K562 (cell line): ENCODE results near the gene VPS45. TPM values are rescaled to one million over a fixed set of nuclear protein-coding genes. Genes with fewer than 3 reads are reported as not detected.

ENCODE experiments used
- ATAC-seq: fragments of 200-7000 bp; cut with Tn5 transposase; 3 replicates; pipeline ENCODE4 v1.9.1; 2020; ENCODE audit warnings: moderate library complexity
- BruUV-seq: library from RNA; stranded (reverse); fragments of 400-500 nt; replicated peaks from 2 replicates; lab custom pipeline; 2021; lab: Mats Ljungman, UMichigan
- CTCF ChIA-PET: fragments of 300-600 bp; formaldehyde crosslinking; extraction: SDS; loops from one replicate; lab custom pipeline; 2021; ENCODE audit warnings: low intra/inter-chr PET ratio; lab: Yijun Ruan, JAX
- POLR2A ChIA-PET: fragments of 300-600, 350-650 bp; sonication (Branson Sonifier 250); formaldehyde crosslinking; extraction: SDS; loops from one replicate; lab custom pipeline; 2021; ENCODE audit warnings: antibody characterized with exemption, inconsistent platforms; lab: Yijun Ruan, JAX
- DNase-seq, 4 experiments: peaks; one replicate each; pipeline versions ENCODE4 v3.0.0 to v3.0.0-alpha.2; 2011 to 2018; ENCODE audit warnings: low spot score in 3 of 4, mixed read lengths in 3 of 4; ENCODE audit errors: extremely low read depth in 1 of 4
- FAIRE-seq: peaks from 2 replicates; lab custom pipeline; 2011; peaks lifted over from hg19 to GRCh38; lab: Jason Lieb, UNC
- H2AFZ ChIP-seq: 2 replicates; pipeline ENCODE4 v1.6.0; 2011; ENCODE audit warnings: low read depth, low read length, control low read depth, inconsistent platforms
- H3K27ac ChIP-seq: fragments of 200-600 bp; 3 replicates; pipeline ENCODE4 v1.8.0; 2011; ENCODE audit warnings: low read depth, mild to moderate bottlenecking, control low read depth, inconsistent platforms, low read length, moderate library complexity, mixed read lengths; ENCODE audit errors: extremely low read depth
- H3K27me3 ChIP-seq, 2 experiments: fragments of 300-600 bp in 1 of 2; 2 replicates in 1 of 2; 3 replicates in 1 of 2; pipeline versions ENCODE4 v1.6.0 to v1.8.0; 2011; ENCODE audit warnings: inconsistent platforms in 2 of 2, low read length in 2 of 2, mild to moderate bottlenecking in 1 of 2, mixed read lengths in 1 of 2, moderate library complexity in 1 of 2; ENCODE audit not compliant: control insufficient read depth in 2 of 2, insufficient read depth in 2 of 2
- H3K36me3 ChIP-seq: fragments of 300-600 bp; 3 replicates; pipeline ENCODE4 v1.8.0; 2011; ENCODE audit warnings: mild to moderate bottlenecking, low read length, inconsistent platforms; ENCODE audit not compliant: control insufficient read depth, insufficient read depth
- H3K4me1 ChIP-seq, 2 experiments: fragments of 200-600 bp in 1 of 2; replicated peaks in 1 of 2; 2 replicates in 1 of 2; 3 replicates in 1 of 2; pipeline versions ENCODE4 v1.5.1 to v1.8.0; 2011; ENCODE audit warnings: inconsistent platforms in 2 of 2, low read length in 2 of 2, mild to moderate bottlenecking in 1 of 2, mixed read lengths in 1 of 2, moderate library complexity in 1 of 2; ENCODE audit not compliant: control insufficient read depth in 2 of 2, insufficient read depth in 2 of 2
- H3K4me2 ChIP-seq: 2 replicates; pipeline ENCODE4 v1.6.1; 2011; ENCODE audit warnings: low read length, control low read depth, inconsistent platforms, mixed read lengths; ENCODE audit not compliant: insufficient read depth
- H3K4me3 ChIP-seq: fragments of 200-600 bp; sonication (generic), shearing (Covaris generic); 2 replicates; pipeline ENCODE4 v1.5.1; 2016; ENCODE audit warnings: control low read depth, inconsistent platforms
- H3K79me2 ChIP-seq: fragments of 200-600 bp; 3 replicates; pipeline ENCODE4 v1.8.0; 2011; ENCODE audit warnings: low read length, inconsistent platforms; ENCODE audit not compliant: control insufficient read depth, insufficient read depth
- H3K9ac ChIP-seq, 2 experiments: 2 replicates each; pipeline versions ENCODE4 v1.6.0 to v1.6.1; 2011; ENCODE audit warnings: low read depth in 2 of 2, low read length in 2 of 2, control low read depth in 1 of 2, inconsistent platforms in 1 of 2, mild to moderate bottlenecking in 1 of 2, mixed read lengths in 1 of 2; ENCODE audit not compliant: insufficient read depth in 1 of 2
- H3K9me1 ChIP-seq: one replicate; pipeline ENCODE4 v1.6.0; 2011; ENCODE audit warnings: inconsistent platforms, mild to moderate bottlenecking, low read length, moderate library complexity; ENCODE audit not compliant: control insufficient read depth, insufficient read depth
- H3K9me3 ChIP-seq: replicated peaks from 2 replicates; pipeline ENCODE4 v1.5.1; 2011; ENCODE audit warnings: low read depth, low read length, inconsistent platforms; ENCODE audit not compliant: control insufficient read depth, insufficient read depth
- H4K20me1 ChIP-seq: replicated peaks from 2 replicates; pipeline ENCODE4 v1.6.1; 2011; ENCODE audit warnings: low read length, inconsistent platforms, mixed read lengths; ENCODE audit not compliant: control insufficient read depth, insufficient read depth
- ARID1B ChIP-seq: fragments of 450-650 bp; IDR thresholded peaks from 2 replicates; pipeline ENCODE4 v1.6.1; 2016; ENCODE audit warnings: antibody characterized with exemption, mild to moderate bottlenecking, inconsistent platforms
- CBFA2T2 ChIP-seq: fragments of 450-650 bp; conservative IDR thresholded peaks from 2 replicates; pipeline ENCODE4 v1.6.1; 2017; ENCODE audit warnings: mild to moderate bottlenecking
- COPS2 ChIP-seq: fragments of 450-650 bp; conservative IDR thresholded peaks from 2 replicates; pipeline ENCODE4 v1.6.1; 2016; ENCODE audit warnings: mild to moderate bottlenecking, moderate library complexity
- DPF2 ChIP-seq: fragments of 450-650 bp; IDR thresholded peaks from 2 replicates; pipeline ENCODE4 v1.6.1; 2016
- EGR1 ChIP-seq: fragments of 450-650 bp; conservative IDR thresholded peaks from 2 replicates; pipeline ENCODE4 v1.6.1; 2017; ENCODE audit warnings: mild to moderate bottlenecking
- FIP1L1 ChIP-seq: fragments of 200-400 bp; formaldehyde crosslinking; IDR thresholded peaks from 2 replicates; pipeline ENCODE4 v1.6.1; 2018; ENCODE audit warnings: mild to moderate bottlenecking, low read depth, low read length; ENCODE audit not compliant: poor library complexity, severe bottlenecking
- FOSL1 ChIP-seq: fragments of 200-800 bp; sonication (Bioruptor generic); conservative IDR thresholded peaks from 2 replicates; pipeline ENCODE4 v1.6.1; 2016; ENCODE audit warnings: missing genetic modification characterization, missing compliant biosample characterization
- GABPB1 ChIP-seq: sonication (generic); formaldehyde crosslinking; IDR thresholded peaks from 2 replicates; pipeline ENCODE4 v1.8.0; 2022; ENCODE audit warnings: mild to moderate bottlenecking, missing genetic modification reagents
- LARP7 ChIP-seq: fragments of 450-650 bp; IDR thresholded peaks from 2 replicates; pipeline ENCODE4 v1.6.1; 2016
- NCOR1 ChIP-seq: fragments of 450-650 bp; IDR thresholded peaks from 2 replicates; pipeline ENCODE4 v1.6.1; 2016; ENCODE audit warnings: mild to moderate bottlenecking, moderate library complexity
- NFIC ChIP-seq: fragments of 450-650 bp; IDR thresholded peaks from 2 replicates; pipeline ENCODE4 v1.6.1; 2017; ENCODE audit warnings: mild to moderate bottlenecking, inconsistent platforms
- NR2C2 ChIP-seq, 2 experiments: fragments of 200-800 bp in 1 of 2; sonication (Bioruptor generic) in 1 of 2; sonication (generic) in 1 of 2; formaldehyde crosslinking in 1 of 2; IDR thresholded peaks; 2 replicates each; pipeline versions ENCODE4 v1.6.1 to v1.8.0; 2016 to 2022; ENCODE audit warnings: mild to moderate bottlenecking in 1 of 2, missing compliant biosample characterization in 1 of 2, missing genetic modification characterization in 1 of 2, missing genetic modification reagents in 1 of 2
- PHB ChIP-seq: fragments of 250-450 bp; sonication (Bioruptor Pico); IDR thresholded peaks from 2 replicates; pipeline ENCODE4 v1.5.0; 2021
- PHB2 ChIP-seq: fragments of 450-650 bp; IDR thresholded peaks from 2 replicates; pipeline ENCODE4 v1.6.1; 2017; ENCODE audit warnings: low read depth
- RCOR1 ChIP-seq, 2 experiments: IDR thresholded peaks; 2 replicates each; pipeline ENCODE4 v1.6.1; 2012; ENCODE audit warnings: low read depth in 2 of 2, low read length in 2 of 2, borderline replicate concordance in 1 of 2, improper control_type of control experiment in 1 of 2
- SMARCA4 ChIP-seq: fragments of 450-650 bp; IDR thresholded peaks from 2 replicates; pipeline ENCODE4 v1.6.1; 2016
- SMARCA5 ChIP-seq: fragments of 450-650 bp; IDR thresholded peaks from 2 replicates; pipeline ENCODE4 v1.6.1; 2016
- SMARCE1 ChIP-seq: fragments of 450-650 bp; IDR thresholded peaks from 2 replicates; pipeline ENCODE4 v1.7.1; 2016; ENCODE audit warnings: mild to moderate bottlenecking
- SP1 ChIP-seq: sonication (generic); formaldehyde crosslinking; IDR thresholded peaks from 2 replicates; pipeline ENCODE4 v1.8.1; 2022; ENCODE audit warnings: mild to moderate bottlenecking, missing genetic modification reagents
- TAL1 ChIP-seq: fragments of 450-650 bp; IDR thresholded peaks from 2 replicates; pipeline ENCODE4 v1.6.1; 2016; ENCODE audit warnings: mild to moderate bottlenecking
- ZBED1 ChIP-seq: IDR thresholded peaks from 2 replicates; pipeline ENCODE4 v1.6.1; 2014
- ZNF146 ChIP-seq: IDR thresholded peaks from one replicate; pipeline ENCODE4 v1.6.1; 2018; ENCODE audit warnings: missing compliant biosample characterization; ENCODE audit not compliant: unreplicated experiment
- WGBS: fragments of 100-300 bp; shearing (Covaris generic); methylation state at CpG from one replicate; pipeline ENCODE4 v1.1.6; 2016; ENCODE audit warnings: low coverage, mixed read lengths; ENCODE audit not compliant: insufficient coverage; ENCODE audit errors: missing lambda C conversion rate; 5-methylcytosine and 5-hydroxymethylcytosine counted together
- in situ Hi-C: fragments of 300-500 bp; cut with MboI; formaldehyde crosslinking; loops from 4 replicates; pipeline ENCODE4 v1.15.0; 2018; ENCODE audit warnings: inconsistent platforms, mixed read lengths
- intact Hi-C: fragments of 100-400 bp; cut with micrococcal nuclease; formaldehyde crosslinking; loops from 2 replicates; pipeline ENCODE4 v1.14.2; 2022
- polyA plus RNA-seq, 8 experiments: library from polyadenylated mRNA; depleted of rRNA in 4 of 8; stranded (reverse) in 5 of 8; unstranded in 3 of 8; fragments of >200 nt; fragmentation: Nextera tagmentation in 2 of 8; fragmentation: Illumina TruSeq in 1 of 8; extraction: Ambion mirVana in 2 of 8; extraction: Trizol in 1 of 8; gene quantifications; 2 replicates each; pipeline versions ENCODE4 v1.2.1 to v1.2.3, GENCODE V29; 2011 to 2014; ENCODE audit warnings: inconsistent platforms in 1 of 8, missing spikeins in 1 of 8
- total RNA-seq, 7 experiments: library from RNA; depleted of rRNA in 6 of 7; stranded (reverse); fragments of >200 nt in 6 of 7; fragmentation: Illumina TruSeq in 2 of 7; extraction: Trizol in 2 of 7; gene quantifications; 2 replicates each; pipeline versions ENCODE4 v1.2.1 to v1.2.3, GENCODE V29; 2011 to 2021; ENCODE audit warnings: low replicate concordance in 1 of 7
- TF ChIP-seq, protein P1 (sequence below): sonication (generic); formaldehyde crosslinking; IDR thresholded peaks from 2 replicates; pipeline ENCODE4 v1.8.0; 2022; ENCODE audit warnings: mild to moderate bottlenecking, missing genetic modification reagents, borderline replicate concordance
- TF ChIP-seq, protein P2 (sequence below): fragments of 450-650 bp; IDR thresholded peaks from 2 replicates; pipeline ENCODE4 v1.6.1; 2016; ENCODE audit warnings: borderline replicate concordance

Gene VPS45
- total and polyA plus RNA-seq, 9 of the 15 experiments (the other 6 are each of a cell fraction or from before 2014, with no cell fraction given): 17.9 to 48.2 (median 34.4) TPM

DNA sequence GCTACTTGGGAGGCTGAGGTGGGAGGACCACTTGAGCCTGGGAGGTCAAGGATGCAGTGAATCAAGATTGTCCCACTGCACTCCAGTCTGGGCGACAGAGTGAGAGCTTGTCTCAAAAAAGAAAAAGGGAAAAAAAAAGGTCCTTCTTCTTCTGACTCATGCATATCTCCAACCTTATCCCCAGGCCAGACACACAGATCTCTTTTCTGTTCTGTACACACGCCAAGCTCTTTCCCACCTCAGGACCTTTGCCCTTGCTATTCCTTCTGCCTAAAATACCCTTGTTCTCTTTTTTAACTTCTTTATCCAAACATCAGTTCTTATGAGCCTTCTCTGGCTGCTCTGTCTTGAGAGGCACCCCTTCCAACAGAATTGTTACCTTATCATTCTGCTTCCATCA is 104.2 kb downstream of the VPS45 start:
- Histone ChIP-seq H3K27me3 (no peaks in the 10 kb centered on the region), H3K4me2 (no peak overlapping the region), H3K4me3 (no peak overlapping the region), H2AFZ (no peak overlapping the region), H3K4me1 (peaks cover 0 to 6% of the 10 kb centered on the region in 2 experiments; a peak in 3 of 5 replicates), H3K36me3 (no peaks in the 10 kb centered on the region), H3K9me3 (no peaks in the 10 kb centered on the region), H3K79me2 (no peaks in the 10 kb centered on the region), H4K20me1 (no peaks in the 10 kb centered on the region), H3K27ac (no peak overlapping the region), H3K9me1 (no peaks in the 10 kb centered on the region), H3K9ac (no peak overlapping the region)
- ATAC-seq: peak; percentile 50
- ChIA-PET POLR2A (interaction anchor here (0.9 to 1.5 kb wide), 2 partner anchors 284 to 285 kb away, joined by 3 to 5 read pairs; a partner anchor contains a TSS), CTCF (interaction anchor here (0.7 kb wide), 1 partner anchor 51 kb away, joined by 3 read pairs; no protein-coding TSS in a partner anchor)
- FAIRE-seq: peak; percentile 48
- 0% methylated on average over 2 of the region's 2 CpGs for WGBS
- intact Hi-C loops (no loop called here), in situ Hi-C loops (no loop called here)
- no TSS peak for BruUV-seq
- DNase-seq: peak in 1 of 4 experiments; percentile 55
- TF ChIP-seq ARID1B (peak; percentile 68), NCOR1 (peak; percentile 37), EGR1 (no peak), NFIC (peak; percentile 52), SMARCA5 (peak; percentile 83; the same call in 1 of the 2 replicates), DPF2 (peak; percentile 78), CBFA2T2 (peak; percentile 41), GABPB1 (CRISPR knock-in tag) (no peak), SP1 (CRISPR knock-in tag) (no peak), NR2C2 (CRISPR knock-in tag; IDR thresholded peaks at IDR 0.05) (no peak), NR2C2 (tag; IDR thresholded peaks at IDR 0.05) (0 out of 2 replicates have a peak, but pooled peaks have one; percentile 16), LARP7 (no peak), FIP1L1 (no peak), SMARCE1 (peak; percentile 41; the same call in 1 of the 2 replicates), SMARCA4 (peak; percentile 65), PHB2 (0 out of 2 replicates have a peak, but pooled peaks have one; percentile 21), RCOR1 (IDR thresholded peaks at IDR 0.05; ENCODE audit: borderline replicate concordance in 1 of 2, low read depth in 2 of 2, low read length in 2 of 2) (peak in 1 of 2 experiments; percentile 16; a peak in 1 of 4 replicates), TAL1 (peak; percentile 28; the same call in 1 of the 2 replicates), ZBED1 (no peak), ZNF146 (no peak), PHB (CRISPR knock-in tag) (no peak), FOSL1 (tag) (peak; percentile 80), COPS2 (no peak)
- TF ChIP-seq, protein P1, sequence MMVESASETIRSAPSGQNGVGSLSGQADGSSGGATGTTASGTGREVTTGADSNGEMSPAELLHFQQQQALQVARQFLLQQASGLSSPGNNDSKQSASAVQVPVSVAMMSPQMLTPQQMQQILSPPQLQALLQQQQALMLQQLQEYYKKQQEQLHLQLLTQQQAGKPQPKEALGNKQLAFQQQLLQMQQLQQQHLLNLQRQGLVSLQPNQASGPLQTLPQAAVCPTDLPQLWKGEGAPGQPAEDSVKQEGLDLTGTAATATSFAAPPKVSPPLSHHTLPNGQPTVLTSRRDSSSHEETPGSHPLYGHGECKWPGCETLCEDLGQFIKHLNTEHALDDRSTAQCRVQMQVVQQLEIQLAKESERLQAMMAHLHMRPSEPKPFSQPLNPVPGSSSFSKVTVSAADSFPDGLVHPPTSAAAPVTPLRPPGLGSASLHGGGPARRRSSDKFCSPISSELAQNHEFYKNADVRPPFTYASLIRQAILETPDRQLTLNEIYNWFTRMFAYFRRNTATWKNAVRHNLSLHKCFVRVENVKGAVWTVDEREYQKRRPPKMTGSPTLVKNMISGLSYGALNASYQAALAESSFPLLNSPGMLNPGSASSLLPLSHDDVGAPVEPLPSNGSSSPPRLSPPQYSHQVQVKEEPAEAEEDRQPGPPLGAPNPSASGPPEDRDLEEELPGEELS (CRISPR knock-in tag): no peak
- TF ChIP-seq, protein P2, sequence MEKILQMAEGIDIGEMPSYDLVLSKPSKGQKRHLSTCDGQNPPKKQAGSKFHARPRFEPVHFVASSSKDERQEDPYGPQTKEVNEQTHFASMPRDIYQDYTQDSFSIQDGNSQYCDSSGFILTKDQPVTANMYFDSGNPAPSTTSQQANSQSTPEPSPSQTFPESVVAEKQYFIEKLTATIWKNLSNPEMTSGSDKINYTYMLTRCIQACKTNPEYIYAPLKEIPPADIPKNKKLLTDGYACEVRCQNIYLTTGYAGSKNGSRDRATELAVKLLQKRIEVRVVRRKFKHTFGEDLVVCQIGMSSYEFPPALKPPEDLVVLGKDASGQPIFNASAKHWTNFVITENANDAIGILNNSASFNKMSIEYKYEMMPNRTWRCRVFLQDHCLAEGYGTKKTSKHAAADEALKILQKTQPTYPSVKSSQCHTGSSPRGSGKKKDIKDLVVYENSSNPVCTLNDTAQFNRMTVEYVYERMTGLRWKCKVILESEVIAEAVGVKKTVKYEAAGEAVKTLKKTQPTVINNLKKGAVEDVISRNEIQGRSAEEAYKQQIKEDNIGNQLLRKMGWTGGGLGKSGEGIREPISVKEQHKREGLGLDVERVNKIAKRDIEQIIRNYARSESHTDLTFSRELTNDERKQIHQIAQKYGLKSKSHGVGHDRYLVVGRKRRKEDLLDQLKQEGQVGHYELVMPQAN: no peak
